GM21381 (cell line): ENCODE measurements around the gene SMYD3.
"Not testable (repeated sequence)": the region's sequence is repeated elsewhere in the genome, so short reads cannot be mapped to it uniquely, and the experiment has no call there.

ENCODE experiments used
- ATAC-seq: cut with Tn5 transposase; IDR thresholded peaks from one replicate; pipeline ENCODE4 v1.9.1; 2021; ENCODE audit warnings: mild to moderate bottlenecking, moderate library complexity; ENCODE audit not compliant: unreplicated experiment

The SMYD3 gene

GRCh38 chr1:246364415-246364941, 142.6 kb downstream of the SMYD3 start:
- no peak for ATAC-seq

DNA sequence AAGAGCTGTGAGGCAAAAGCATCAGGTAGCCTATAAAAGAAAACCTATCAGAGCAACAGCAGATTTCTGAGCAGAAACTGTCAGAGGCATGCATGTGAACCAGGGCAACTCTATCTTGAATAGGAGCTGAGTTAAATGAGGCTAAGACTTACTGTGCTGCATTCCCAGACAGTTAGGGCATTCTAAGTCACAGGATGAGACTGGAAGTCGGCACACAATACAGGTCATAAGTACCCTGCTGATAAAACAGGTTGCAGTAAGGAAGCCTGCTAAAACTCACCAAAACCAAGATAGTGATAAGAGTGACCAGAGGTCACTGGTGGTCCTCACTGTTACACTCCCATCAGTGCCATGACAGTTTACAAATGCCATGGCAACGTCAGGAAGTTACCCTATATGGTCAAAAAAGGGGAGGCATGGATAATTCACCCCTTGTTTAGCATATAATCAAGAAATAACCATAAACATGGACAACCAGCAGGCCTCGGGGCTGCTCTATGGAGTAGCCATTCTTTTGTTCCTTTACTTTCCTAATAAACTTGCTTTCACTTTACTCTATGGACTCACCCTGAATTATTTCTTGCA, 150.0 kb downstream of the SMYD3 start:
- ATAC-seq, result not testable (repeated sequence)

GRCh38 chr1:246355411-246356230, 151.5 kb downstream of the SMYD3 start:
- no peak for ATAC-seq

DNA sequence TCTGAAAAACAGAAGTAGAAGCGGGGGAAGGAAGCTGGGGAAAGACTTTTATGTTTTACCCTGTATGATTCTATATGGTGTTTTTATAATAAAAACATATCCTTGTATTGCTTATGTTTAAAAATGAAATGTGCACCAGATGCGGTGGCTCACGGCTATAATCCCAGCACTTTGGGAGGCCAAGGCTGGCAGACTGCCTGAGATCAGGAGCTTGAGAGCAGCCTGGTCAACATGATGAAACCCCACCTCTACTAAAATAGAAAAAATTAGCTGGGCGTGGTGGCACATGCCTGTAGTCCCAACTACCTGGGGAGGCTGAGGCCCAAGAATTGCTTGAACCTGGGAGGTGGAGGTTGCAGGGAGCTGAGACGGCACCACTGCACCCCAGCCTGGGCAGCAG, 155.4 kb downstream of the SMYD3 start:
- no peak for ATAC-seq

GRCh38 chr1:246350745-246351144, 156.3 kb downstream of the SMYD3 start:
- no peak for ATAC-seq

DNA sequence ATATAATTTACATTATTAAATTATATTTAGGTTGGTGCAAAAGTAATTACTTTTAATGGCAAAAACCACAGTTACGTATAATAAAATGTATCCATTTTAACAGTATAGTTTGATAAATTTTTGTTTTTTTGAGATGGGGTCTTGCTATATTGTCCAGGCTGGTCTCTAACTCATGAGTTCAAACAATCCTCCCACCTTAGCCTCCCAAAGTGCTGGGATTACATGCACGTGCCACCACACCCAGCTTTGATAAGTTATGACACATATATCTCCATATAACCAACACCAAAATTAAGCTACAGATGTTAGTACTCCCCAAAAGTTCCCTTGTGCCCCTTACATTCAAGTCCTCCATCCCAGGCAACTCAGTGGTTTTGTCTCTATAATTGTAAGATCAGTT, 163.1 kb downstream of the SMYD3 start:
- no peak for ATAC-seq

- ATAC-seq, result peak; percentile 67
Measured at GRCh38 chr1:246343251-246343650, 163.8 kb downstream of the SMYD3 start.

- no peak for ATAC-seq
Measured at GRCh38 chr1:246338546-246338945, 168.5 kb downstream of the SMYD3 start.

GRCh38 chr1:246338098-246338497, 169.0 kb downstream of the SMYD3 start:
- no peak for ATAC-seq

DNA sequence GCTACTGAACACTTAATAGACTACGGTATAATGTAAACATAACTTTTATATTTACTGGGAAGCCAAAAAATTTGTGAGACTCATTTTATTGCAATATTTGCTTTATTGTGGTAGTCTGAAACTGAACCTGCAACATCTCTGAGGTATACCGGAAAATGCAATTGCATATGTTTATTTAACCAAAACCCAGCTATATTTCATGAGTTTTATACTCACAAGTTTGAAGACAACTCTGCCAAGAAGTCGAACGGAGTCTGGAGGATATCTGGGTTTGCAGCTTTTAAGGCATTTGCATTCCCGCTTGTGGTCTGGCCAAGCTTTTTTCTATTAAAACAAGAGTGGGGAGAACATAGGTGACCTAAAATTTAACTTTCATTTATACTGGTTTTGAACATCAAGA, 171.9 kb downstream of the SMYD3 start:
- no peak for ATAC-seq

DNA sequence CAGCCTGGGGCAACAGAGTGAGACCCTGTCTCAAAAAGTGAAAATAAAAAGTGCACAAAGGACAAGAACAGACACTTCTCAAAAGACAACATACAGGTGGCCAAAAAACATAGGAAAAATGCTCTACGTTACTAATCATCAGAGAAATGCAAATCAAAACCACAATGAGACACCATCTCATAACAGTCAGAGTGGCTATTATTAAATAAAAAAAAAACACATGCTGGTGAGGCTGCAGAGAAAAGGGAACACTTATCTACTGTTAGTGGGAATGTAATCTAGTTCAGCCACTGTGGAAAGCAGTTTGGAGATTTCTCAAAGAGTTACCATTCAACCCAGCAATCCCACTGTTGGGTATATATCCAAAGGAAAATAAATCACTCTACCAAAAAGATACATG, 173.2 kb downstream of the SMYD3 start:
- ATAC-seq, result no peak

DNA sequence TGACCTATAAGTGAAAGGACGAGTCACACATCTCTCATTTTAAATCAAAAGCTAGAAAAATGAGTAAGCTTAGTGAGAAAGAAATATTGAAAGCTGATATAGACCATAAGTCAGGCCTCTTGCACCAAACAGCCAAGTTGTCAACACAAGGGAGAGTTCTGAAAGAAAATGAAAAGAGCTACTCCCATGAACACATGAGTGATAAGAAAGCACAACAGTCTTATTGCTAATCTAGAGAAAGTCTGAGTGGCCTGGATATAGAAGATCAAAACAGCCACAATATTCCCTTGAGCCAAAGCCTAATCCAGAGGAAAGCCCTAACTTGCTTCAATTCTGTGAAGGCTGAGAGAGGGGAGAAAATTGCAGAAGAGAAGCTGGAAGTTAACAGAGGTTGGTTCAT, 175.0 kb downstream of the SMYD3 start:
- ATAC-seq, result no peak

- ATAC-seq, result peak; percentile 99
Measured at GRCh38 chr1:246329900-246330299, 177.2 kb downstream of the SMYD3 start.

- ATAC-seq, result not testable (repeated sequence)
Measured at GRCh38 chr1:246329292-246329691, 177.8 kb downstream of the SMYD3 start.

DNA sequence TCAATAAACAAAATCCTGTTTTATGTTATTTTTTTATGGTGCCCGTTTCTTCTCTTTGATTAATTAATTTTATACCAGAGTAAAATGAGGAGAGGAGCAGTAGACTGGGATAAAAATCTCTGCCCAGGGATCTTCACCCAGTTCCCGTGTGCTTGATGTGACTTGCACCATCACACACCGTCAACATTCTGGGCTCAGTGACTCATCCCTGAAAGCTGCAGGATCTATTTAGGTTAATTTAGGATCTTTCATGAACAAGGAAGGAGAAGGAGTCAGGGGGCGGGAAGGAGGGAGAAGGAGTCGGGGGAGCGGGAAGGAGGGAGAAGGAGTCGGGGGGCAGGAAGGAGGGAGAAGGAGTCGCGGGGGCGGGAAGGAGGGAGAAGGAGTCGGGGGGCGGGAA, 182.4 kb downstream of the SMYD3 start:
- no peak for ATAC-seq

- ATAC-seq, result not testable (repeated sequence)
Measured at GRCh38 chr1:246324033-246324432, 183.0 kb downstream of the SMYD3 start.

DNA sequence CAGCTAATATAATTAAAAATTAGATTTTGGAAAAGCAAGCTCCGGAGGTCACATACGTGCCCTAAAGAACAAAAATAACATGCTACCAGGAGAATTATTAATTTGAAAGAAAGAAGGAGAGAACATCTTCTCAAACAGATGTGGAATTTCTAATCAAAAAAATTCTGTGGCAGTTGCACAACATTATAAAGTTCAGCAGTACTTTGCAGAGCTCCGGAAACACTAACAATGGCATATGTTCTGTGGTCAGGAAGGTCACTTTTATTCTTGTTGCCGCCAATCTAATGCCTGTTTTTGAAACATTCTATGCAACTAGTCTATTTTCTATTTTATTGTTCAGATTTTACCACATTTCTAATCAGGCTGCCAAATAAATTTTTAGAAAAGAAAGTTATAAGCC, 186.8 kb downstream of the SMYD3 start:
- ATAC-seq, result no peak

DNA sequence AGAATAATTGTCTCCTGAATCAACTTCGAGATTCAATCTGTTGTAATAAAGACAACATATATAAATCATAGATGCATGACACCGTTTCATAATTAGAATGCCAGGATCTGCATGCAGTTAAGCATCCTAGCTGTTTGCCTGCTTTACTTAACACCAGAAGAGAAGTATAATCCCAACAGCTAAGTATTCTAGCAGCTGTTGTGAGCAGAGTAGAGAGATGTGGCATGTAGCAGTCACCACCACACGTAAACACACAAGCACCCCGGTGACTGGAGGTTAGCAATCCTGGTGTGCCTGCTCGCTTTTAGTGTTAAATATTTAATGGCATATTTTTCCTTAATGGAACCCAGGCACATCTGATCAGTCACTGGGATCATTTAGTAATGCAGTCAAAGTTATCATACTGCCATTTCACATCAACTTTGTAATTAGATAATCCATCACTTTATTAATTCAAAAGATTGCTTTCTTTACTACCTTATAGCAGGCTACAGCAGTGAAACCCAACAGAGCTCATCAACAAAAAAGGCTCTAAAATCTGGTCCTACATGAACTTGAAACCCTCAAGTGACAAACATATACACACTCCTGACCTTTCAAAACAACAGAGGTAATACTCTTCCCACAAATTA, 187.9 kb downstream of the SMYD3 start:
- no peak for ATAC-seq

- ATAC-seq, result no peak
Measured at GRCh38 chr1:246318622-246319021, 188.5 kb downstream of the SMYD3 start.

DNA sequence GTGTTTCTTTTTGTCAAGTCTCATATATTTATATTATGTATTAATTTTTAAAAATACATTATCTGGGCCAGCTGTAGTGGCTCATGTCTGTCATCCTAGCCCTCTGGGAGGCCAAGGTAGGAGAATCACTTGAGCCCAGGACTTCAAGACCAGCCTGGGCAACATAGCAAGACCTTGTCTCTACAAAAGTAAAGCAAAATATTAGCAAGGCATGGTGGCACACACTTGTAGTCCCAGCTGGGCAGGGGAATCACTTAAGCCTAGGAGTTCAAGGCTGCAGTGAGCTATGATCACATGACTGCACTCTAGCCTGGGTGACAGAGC, 189.1 kb downstream of the SMYD3 start:
- no peak for ATAC-seq

- no peak for ATAC-seq
Measured at GRCh38 chr1:246317332-246318035, 189.6 kb downstream of the SMYD3 start.
